Measurements from ENCODE around the gene CWC22.

Gene CWC22

DNA sequence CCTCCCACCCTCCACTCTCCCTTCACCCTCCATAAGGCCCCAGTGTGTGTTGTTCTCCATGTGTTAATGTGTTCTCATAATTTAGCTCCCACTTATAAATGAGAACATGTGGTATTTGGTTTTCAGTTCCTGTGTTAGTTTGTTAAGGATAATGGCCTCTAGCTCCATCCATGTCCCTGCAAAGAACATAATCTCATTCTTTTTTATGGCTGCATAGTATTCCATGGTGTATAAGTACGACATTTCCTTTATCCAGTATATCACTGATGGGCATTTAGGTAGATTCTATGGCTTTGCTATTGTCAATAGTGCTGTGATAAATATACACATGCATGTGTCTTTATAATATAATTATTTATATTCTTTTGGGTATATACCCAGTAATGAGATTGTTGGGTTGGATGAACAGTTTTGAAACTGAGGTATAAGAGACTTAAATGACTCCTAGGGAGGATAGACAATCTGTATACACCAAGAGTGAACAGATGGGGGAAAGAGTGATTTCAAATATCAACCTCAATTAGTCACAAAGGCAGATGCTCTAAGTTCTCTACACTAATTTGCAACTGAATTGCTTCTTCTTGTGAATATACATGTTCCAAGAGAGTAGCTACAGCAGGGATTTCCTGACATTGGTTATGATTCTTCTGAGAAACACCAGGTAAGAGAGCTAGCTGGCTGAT is 23.7 kb downstream of the CWC22 start:
- Histone ChIP-seq H3K4me1 (ENCODE audit: low read length) (no peaks in the 10 kb centered on the region), H3K4me3 (ENCODE audit: low read length) (no peak overlapping the region), H3K36me3 (replicated peaks; ENCODE audit: low read depth, low read length) (peaks cover 42% of the 10 kb centered on the region), H3K9me3 (ENCODE audit: insufficient read depth, low read length) (no peaks in the 10 kb centered on the region), H2AFZ (ENCODE audit: low read depth, low read length) (no peak overlapping the region), H3K4me2 (ENCODE audit: low read length) (no peak overlapping the region), H3K27me3 (ENCODE audit: low read depth, low read length) (no peaks in the 10 kb centered on the region), H3K27ac (ENCODE audit: low read length) (no peak overlapping the region), H3K79me2 (ENCODE audit: low read length) (no peaks in the 10 kb centered on the region), H4K20me1 (ENCODE audit: insufficient read depth, low read length) (no peaks in the 10 kb centered on the region), H3K9ac (ENCODE audit: low read length) (no peak overlapping the region)
- TF ChIP-seq, protein P1, sequence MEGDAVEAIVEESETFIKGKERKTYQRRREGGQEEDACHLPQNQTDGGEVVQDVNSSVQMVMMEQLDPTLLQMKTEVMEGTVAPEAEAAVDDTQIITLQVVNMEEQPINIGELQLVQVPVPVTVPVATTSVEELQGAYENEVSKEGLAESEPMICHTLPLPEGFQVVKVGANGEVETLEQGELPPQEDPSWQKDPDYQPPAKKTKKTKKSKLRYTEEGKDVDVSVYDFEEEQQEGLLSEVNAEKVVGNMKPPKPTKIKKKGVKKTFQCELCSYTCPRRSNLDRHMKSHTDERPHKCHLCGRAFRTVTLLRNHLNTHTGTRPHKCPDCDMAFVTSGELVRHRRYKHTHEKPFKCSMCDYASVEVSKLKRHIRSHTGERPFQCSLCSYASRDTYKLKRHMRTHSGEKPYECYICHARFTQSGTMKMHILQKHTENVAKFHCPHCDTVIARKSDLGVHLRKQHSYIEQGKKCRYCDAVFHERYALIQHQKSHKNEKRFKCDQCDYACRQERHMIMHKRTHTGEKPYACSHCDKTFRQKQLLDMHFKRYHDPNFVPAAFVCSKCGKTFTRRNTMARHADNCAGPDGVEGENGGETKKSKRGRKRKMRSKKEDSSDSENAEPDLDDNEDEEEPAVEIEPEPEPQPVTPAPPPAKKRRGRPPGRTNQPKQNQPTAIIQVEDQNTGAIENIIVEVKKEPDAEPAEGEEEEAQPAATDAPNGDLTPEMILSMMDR (IDR thresholded peaks at IDR 0.05; ENCODE audit: low read depth, low read length): no peak
- TF ChIP-seq EZH2phosphoT487 (IDR thresholded peaks at IDR 0.05; ENCODE audit: low read depth): no peak

DNA sequence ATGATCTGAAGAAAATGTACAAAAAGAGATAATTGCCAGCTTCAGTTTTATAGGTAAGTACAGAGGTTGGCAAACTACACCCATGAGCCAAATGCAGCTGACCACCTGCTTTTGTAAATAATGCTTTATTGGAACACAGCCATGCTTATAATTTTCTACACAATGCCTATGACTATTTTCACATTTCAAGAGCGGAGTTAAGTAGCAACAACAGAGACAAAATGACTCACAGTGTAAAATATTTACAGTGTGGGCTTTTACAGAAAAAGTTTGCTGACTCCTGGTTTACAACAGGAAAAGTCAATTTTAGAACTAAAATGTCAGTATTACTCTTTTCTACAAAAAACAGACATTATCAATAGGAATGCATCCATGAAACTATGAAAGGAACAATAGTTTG is 26.0 kb downstream of the CWC22 start:
- Histone ChIP-seq H2AFZ (ENCODE audit: low read depth, low read length) (no peak overlapping the region), H3K4me2 (ENCODE audit: low read length) (no peak overlapping the region), H3K4me1 (ENCODE audit: low read length) (no peaks in the 10 kb centered on the region), H3K27me3 (ENCODE audit: low read depth, low read length) (no peaks in the 10 kb centered on the region), H3K9me3 (ENCODE audit: insufficient read depth, low read length) (no peaks in the 10 kb centered on the region), H3K27ac (ENCODE audit: low read length) (no peak overlapping the region), H4K20me1 (ENCODE audit: insufficient read depth, low read length) (no peaks in the 10 kb centered on the region), H3K9ac (ENCODE audit: low read length) (no peak overlapping the region), H3K4me3 (ENCODE audit: low read length) (no peak overlapping the region), H3K36me3 (replicated peaks; ENCODE audit: low read depth, low read length) (peaks cover 42% of the 10 kb centered on the region), H3K79me2 (ENCODE audit: low read length) (no peaks in the 10 kb centered on the region)
- TF ChIP-seq, protein P1 (IDR thresholded peaks at IDR 0.05; ENCODE audit: low read depth, low read length): no peak
- no peak for TF ChIP-seq EZH2phosphoT487 (IDR thresholded peaks at IDR 0.05; ENCODE audit: low read depth)

DNA sequence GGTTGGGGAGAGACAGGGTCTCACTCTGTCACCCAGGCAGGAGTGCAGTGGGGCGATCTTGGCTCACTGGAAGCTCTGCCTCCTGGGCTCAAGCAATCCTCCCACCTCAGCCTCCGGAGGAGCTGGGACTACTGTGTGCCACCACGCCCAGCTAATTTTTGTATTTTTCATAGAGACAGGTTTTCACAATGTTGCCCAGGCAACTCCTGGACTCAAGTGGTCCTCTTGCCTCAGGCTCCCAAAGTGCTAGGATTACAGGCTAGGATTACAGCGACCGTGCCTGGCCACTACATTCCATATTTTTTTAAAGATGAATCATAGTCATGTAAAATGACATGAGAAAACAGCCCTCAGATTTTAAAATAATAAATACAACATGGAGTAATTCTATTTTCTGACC is 32.3 kb downstream of the CWC22 start:
- no peaks in the 10 kb centered on the region for H3K4me1 ChIP-seq (ENCODE audit: low read length)
- no peaks in the 10 kb centered on the region for H4K20me1 ChIP-seq (ENCODE audit: insufficient read depth, low read length)
- no peaks in the 10 kb centered on the region for H3K79me2 ChIP-seq (ENCODE audit: low read length)
- H3K27ac ChIP-seq (ENCODE audit: low read length): no peak overlapping the region
- H3K4me3 ChIP-seq (ENCODE audit: low read length): no peak overlapping the region
- H3K9me3 ChIP-seq (ENCODE audit: insufficient read depth, low read length): no peaks in the 10 kb centered on the region
- no peak overlapping the region for H3K4me2 ChIP-seq (ENCODE audit: low read length)
- no peak overlapping the region for H2AFZ ChIP-seq (ENCODE audit: low read depth, low read length)
- no peaks in the 10 kb centered on the region for H3K27me3 ChIP-seq (ENCODE audit: low read depth, low read length)
- no peak overlapping the region for H3K9ac ChIP-seq (ENCODE audit: low read length)
- peaks cover 31% of the 10 kb centered on the region for H3K36me3 ChIP-seq (replicated peaks; ENCODE audit: low read depth, low read length)
- no peak for TF ChIP-seq EZH2phosphoT487 (IDR thresholded peaks at IDR 0.05; ENCODE audit: low read depth)
- TF ChIP-seq, protein P1 (IDR thresholded peaks at IDR 0.05; ENCODE audit: low read depth, low read length): no peak

DNA sequence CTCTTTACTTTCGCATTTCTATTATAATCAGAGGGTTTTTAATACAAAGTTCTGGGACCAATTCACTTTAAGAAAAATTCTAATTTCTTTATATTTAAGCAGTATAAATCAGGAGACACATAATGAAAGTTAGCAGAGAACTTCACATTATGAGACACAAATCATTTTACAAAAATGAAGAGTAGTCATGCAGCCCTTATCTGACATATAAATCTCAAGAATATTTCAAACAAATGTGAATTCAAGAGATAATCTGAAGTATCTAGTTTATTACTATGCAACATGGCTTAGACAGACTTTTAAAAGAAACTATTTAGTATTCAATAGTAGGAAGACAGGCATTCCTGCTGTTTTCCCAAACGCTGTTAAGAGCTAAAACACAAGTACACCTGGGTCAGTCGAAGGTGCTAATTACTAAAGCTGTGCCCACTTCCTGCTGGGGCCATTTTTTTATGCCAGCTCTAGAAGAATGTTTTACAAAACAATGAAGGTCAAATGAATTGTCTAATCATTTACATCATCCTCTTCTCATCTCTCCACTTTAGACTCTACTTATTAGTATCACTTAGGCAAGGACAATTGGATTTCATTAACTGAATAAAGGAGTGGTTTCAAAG is 40.2 kb downstream of the CWC22 start:
- H3K9me3 ChIP-seq (ENCODE audit: insufficient read depth, low read length): no peaks in the 10 kb centered on the region
- no peak overlapping the region for H3K4me3 ChIP-seq (ENCODE audit: low read length)
- H2AFZ ChIP-seq (ENCODE audit: low read depth, low read length): no peak overlapping the region
- H3K36me3 ChIP-seq (replicated peaks; ENCODE audit: low read depth, low read length): peaks cover 37% of the 10 kb centered on the region
- no peak overlapping the region for H3K4me2 ChIP-seq (ENCODE audit: low read length)
- TF ChIP-seq EZH2phosphoT487 (IDR thresholded peaks at IDR 0.05; ENCODE audit: low read depth): no peak
- TF ChIP-seq, protein P1 (IDR thresholded peaks at IDR 0.05; ENCODE audit: low read depth, low read length): no peak
- H3K4me1 ChIP-seq (ENCODE audit: low read length): no peaks in the 10 kb centered on the region
- no peak overlapping the region for H3K27ac ChIP-seq (ENCODE audit: low read length)
- H4K20me1 ChIP-seq (ENCODE audit: insufficient read depth, low read length): no peaks in the 10 kb centered on the region
- no peaks in the 10 kb centered on the region for H3K79me2 ChIP-seq (ENCODE audit: low read length)
- no peaks in the 10 kb centered on the region for H3K27me3 ChIP-seq (ENCODE audit: low read depth, low read length)
- no peak overlapping the region for H3K9ac ChIP-seq (ENCODE audit: low read length)

All from OCI-LY3 (cell line).